Measurements from ENCODE around the gene CEP295NL. TPM values are rescaled to one million over a fixed set of nuclear protein-coding genes. Genes with fewer than 3 reads are reported as not detected.
A peak's percentile ranks its signal among the peaks of the same experiment; 100 is the strongest.

The CEP295NL gene
- total and polyA plus RNA-seq, 2 of the 8 experiments (the other 6 are each of a cell fraction or from before 2014, with no cell fraction given) = 0.06 to 2.0 TPM

DNA sequence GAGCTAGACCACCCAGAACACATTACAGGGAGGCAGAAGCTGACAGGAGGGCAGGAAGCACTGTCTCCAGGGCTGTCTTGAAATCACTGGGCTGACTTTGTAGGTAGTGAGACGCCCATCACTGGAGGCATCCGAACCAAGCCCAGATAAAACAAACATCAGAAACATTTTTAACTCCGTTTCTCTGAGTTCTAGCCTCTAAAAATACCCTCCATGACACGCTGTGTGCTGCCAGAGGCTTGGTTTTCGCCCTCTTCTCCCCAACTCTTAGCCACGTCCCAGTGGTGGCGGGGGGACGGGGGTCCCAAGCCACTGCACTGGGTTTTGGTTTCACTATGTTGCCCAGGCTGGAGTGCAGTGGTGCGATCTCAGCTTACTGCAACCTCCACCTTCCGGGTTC is 1.2 kb downstream of the CEP295NL start:
- Histone ChIP-seq H2BK12ac (ENCODE audit: low read depth, low read length) (no peak overlapping the region), H3K56ac (replicated peaks; ENCODE audit: insufficient read length, low read depth, low read length) (no peak overlapping the region), H4K20me1 (replicated peaks in 1 of 2; ENCODE audit: control insufficient read depth in 1 of 2, insufficient read depth in 2 of 2, low read length in 2 of 2) (peaks cover 10 to 16% of the 10 kb centered on the region in 2 experiments), H4K8ac (ENCODE audit: extremely low read depth, insufficient read depth, low read length) (no peak overlapping the region), H2BK120ac (replicated peaks; ENCODE audit: low read depth, low read length) (no peak overlapping the region), H4K91ac (replicated peaks; ENCODE audit: insufficient read length, low read length) (no peak overlapping the region), H3K79me1 (ENCODE audit: low read depth, low read length) (peaks cover 10% of the 10 kb centered on the region), H3K4ac (replicated peaks; ENCODE audit: insufficient read length, low read depth, low read length) (no peak overlapping the region), H2BK20ac (ENCODE audit: low read length) (no peak overlapping the region), H3K4me3 (ENCODE audit: extremely low read depth in 1 of 4, insufficient read depth in 2 of 4, low read depth in 3 of 4, low read length in 4 of 4) (no peak overlapping the region), H3K27me3 (replicated peaks in 1 of 4; ENCODE audit: control insufficient read depth in 3 of 4, extremely low read depth in 1 of 4, insufficient read depth in 3 of 4, low read length in 3 of 4) (no peaks in the 10 kb centered on the region), H2AK5ac (ENCODE audit: low read depth, low read length) (no peak overlapping the region), H3K23ac (ENCODE audit: insufficient read length) (no peak overlapping the region), H3K36me3 (ENCODE audit: control insufficient read depth in 2 of 4, insufficient read depth in 4 of 4, low read length in 3 of 4) (peaks cover 0 to 3% (median 1%) of the 10 kb centered on the region in 4 experiments; a peak in 3 of 8 replicates), H2BK15ac (ENCODE audit: low read length) (peak overlapping the region; percentile 8; the same call in 1 of the 2 replicates), H4K5ac (ENCODE audit: insufficient read length, low read depth, low read length) (no peak overlapping the region), H3K4me1 (replicated peaks in 1 of 4; ENCODE audit: control insufficient read depth in 3 of 4, insufficient read depth in 4 of 4, low read length in 3 of 4) (peaks cover 4 to 33% (median 18%) of the 10 kb centered on the region in 4 experiments), H3K27ac (ENCODE audit: low read depth, low read length) (no peak overlapping the region), H3K14ac (ENCODE audit: insufficient read length) (no peak overlapping the region), H3K18ac (ENCODE audit: extremely low read depth, low read length) (no peak overlapping the region), H3K4me2 (ENCODE audit: insufficient read depth in 1 of 2, low read depth in 2 of 2, low read length in 2 of 2) (no peak overlapping the region), H2AFZ (ENCODE audit: low read length) (no peak overlapping the region), H3K79me2 (ENCODE audit: control insufficient read depth in 1 of 2, insufficient read depth in 2 of 2, low read length in 2 of 2) (peaks cover 0 to 24% of the 10 kb centered on the region in 2 experiments; a peak in 2 of 4 replicates), H3K9me3 (ENCODE audit: insufficient read depth in 2 of 2, low read depth in 1 of 2, low read length in 1 of 2) (no peaks in the 10 kb centered on the region), H3K23me2 (ENCODE audit: low read depth, low read length) (no peaks in the 10 kb centered on the region), H2BK5ac (ENCODE audit: low read depth, low read length) (no peak overlapping the region), H3K9ac (replicated peaks in 1 of 4; ENCODE audit: extremely low read depth in 1 of 4, low read depth in 3 of 4, low read length in 3 of 4) (no peak overlapping the region)
- no peak for FAIRE-seq
- TF ChIP-seq SAP30 (IDR thresholded peaks at IDR 0.05; ENCODE audit: insufficient read depth, insufficient replicate concordance, low read length) = no peak
- TF ChIP-seq HDAC2 (IDR thresholded peaks at IDR 0.05; ENCODE audit: borderline replicate concordance in 1 of 2, low read depth in 2 of 2, low read length in 2 of 2) = no peak
- TF ChIP-seq, protein P1, sequence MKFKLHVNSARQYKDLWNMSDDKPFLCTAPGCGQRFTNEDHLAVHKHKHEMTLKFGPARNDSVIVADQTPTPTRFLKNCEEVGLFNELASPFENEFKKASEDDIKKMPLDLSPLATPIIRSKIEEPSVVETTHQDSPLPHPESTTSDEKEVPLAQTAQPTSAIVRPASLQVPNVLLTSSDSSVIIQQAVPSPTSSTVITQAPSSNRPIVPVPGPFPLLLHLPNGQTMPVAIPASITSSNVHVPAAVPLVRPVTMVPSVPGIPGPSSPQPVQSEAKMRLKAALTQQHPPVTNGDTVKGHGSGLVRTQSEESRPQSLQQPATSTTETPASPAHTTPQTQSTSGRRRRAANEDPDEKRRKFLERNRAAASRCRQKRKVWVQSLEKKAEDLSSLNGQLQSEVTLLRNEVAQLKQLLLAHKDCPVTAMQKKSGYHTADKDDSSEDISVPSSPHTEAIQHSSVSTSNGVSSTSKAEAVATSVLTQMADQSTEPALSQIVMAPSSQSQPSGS (IDR thresholded peaks at IDR 0.05; ENCODE audit: low read length) = no peak
- no peak for TF ChIP-seq EP300 (IDR thresholded peaks at IDR 0.05; ENCODE audit: borderline replicate concordance in 1 of 2, low read depth in 2 of 2, low read length in 2 of 2)
- TF ChIP-seq CEBPB (IDR thresholded peaks at IDR 0.05; ENCODE audit: low read depth, low read length) = no peak
- no peak for TF ChIP-seq TCF12 (IDR thresholded peaks at IDR 0.05; ENCODE audit: low read depth, low read length)
- TF ChIP-seq MAFK (IDR thresholded peaks at IDR 0.05; ENCODE audit: low read depth, low read length) = no peak
- TF ChIP-seq SUZ12 (IDR thresholded peaks at IDR 0.05; ENCODE audit: low read length) = no peak
- DNase-seq (ENCODE audit: low read depth in 1 of 2, low spot score in 2 of 2) = no peak
- WGBS, 2 experiments (ENCODE audit: extremely low coverage in 1 of 2, insufficient coverage in 1 of 2, insufficient read length in 1 of 2, insufficient replicate concordance in 2 of 2, low coverage in 1 of 2, low lambda C conversion rate in 2 of 2, missing lambda C conversion rate in 1 of 2) = 90% methylated on average over 10 of the region's 10 CpGs; no CpG with 5 or more reads in 1 of the 2 experiments
- POLR2A ChIA-PET (ENCODE audit: partially characterized antibody) = no interaction called here
- CTCF ChIA-PET (ENCODE audit: partially characterized antibody) = interaction anchor here (0.8 to 3.5 kb wide), 6 partner anchors 9 to 70 kb away, joined by 3 to 20 read pairs (median 4); no protein-coding TSS in a partner anchor

All from H1 (cell line).